K562 (cell line): ENCODE results near the gene RMC1. TPM values are rescaled to one million over a fixed set of nuclear protein-coding genes. Genes with fewer than 3 reads are reported as not detected.

Experiments
- ARID2 ChIP-seq: fragments of 450-650 bp; IDR thresholded peaks from 2 replicates; pipeline ENCODE4 v1.6.1; 2017; ENCODE audit warnings: antibody characterized with exemption, mild to moderate bottlenecking
- ATF1 ChIP-seq, 2 experiments: fragments of 450-650 bp in 1 of 2; IDR thresholded peaks; 2 replicates each; pipeline ENCODE4 v1.6.1; 2016; ENCODE audit warnings: missing compliant biosample characterization in 1 of 2, missing genetic modification characterization in 1 of 2
- CBFA2T2 ChIP-seq: fragments of 450-650 bp; conservative IDR thresholded peaks from 2 replicates; pipeline ENCODE4 v1.6.1; 2017; ENCODE audit warnings: mild to moderate bottlenecking
- CHD2 ChIP-seq: IDR thresholded peaks from 2 replicates; pipeline ENCODE4 v1.6.1; 2011; ENCODE audit warnings: low read depth, low read length
- CREB5 ChIP-seq: fragments of 250-450 bp; sonication (Bioruptor Pico); IDR thresholded peaks from 2 replicates; pipeline ENCODE4 v1.5.0; 2020; ENCODE audit warnings: mild to moderate bottlenecking
- DPF2 ChIP-seq: fragments of 450-650 bp; IDR thresholded peaks from 2 replicates; pipeline ENCODE4 v1.6.1; 2016
- ETS2 ChIP-seq: IDR thresholded peaks from 2 replicates; pipeline ENCODE4 v1.6.1; 2016; ENCODE audit warnings: borderline replicate concordance, missing genetic modification characterization, mild to moderate bottlenecking, moderate library complexity, missing compliant biosample characterization; ENCODE audit not compliant: poor library complexity, severe bottlenecking
- EZH2 ChIP-seq: IDR thresholded peaks from 2 replicates; pipeline ENCODE4 v1.6.1; 2012; ENCODE audit warnings: low read depth, mild to moderate bottlenecking, inconsistent platforms, low read length, borderline replicate concordance
- FOXJ2 ChIP-seq: fragments of 200-800 bp; sonication (Bioruptor generic); IDR thresholded peaks from 2 replicates; pipeline ENCODE4 v1.6.1; 2016; ENCODE audit warnings: missing genetic modification characterization, missing compliant biosample characterization
- MAFK ChIP-seq: IDR thresholded peaks from 2 replicates; pipeline ENCODE4 v1.6.1; 2011; ENCODE audit warnings: low read length, improper control_type of control experiment
- MCM3 ChIP-seq: fragments of 450-650 bp; IDR thresholded peaks from 2 replicates; pipeline ENCODE4 v1.6.1; 2016
- POLR2B ChIP-seq: fragments of 450-650 bp; IDR thresholded peaks from 2 replicates; pipeline ENCODE4 v1.6.1; 2018; ENCODE audit warnings: low read depth; ENCODE audit not compliant: partially characterized antibody
- POLR3G ChIP-seq: IDR thresholded peaks from 2 replicates; pipeline ENCODE4 v1.6.1; 2011; ENCODE audit not compliant: insufficient read length, insufficient replicate concordance; ENCODE audit errors: extremely low read depth
- SETDB1 ChIP-seq: IDR thresholded peaks from one replicate; pipeline ENCODE4 v1.6.1; 2012; ENCODE audit warnings: low read length, control low read depth, inconsistent platforms
- TBP ChIP-seq: optimal IDR thresholded peaks from 2 replicates; pipeline ENCODE3; 2011; ENCODE audit warnings: low read depth, low read length, improper control_type of control experiment
- TEAD1 ChIP-seq, 2 experiments: fragments of 450-650 bp in 1 of 2; sonication (generic) in 1 of 2; formaldehyde crosslinking; IDR thresholded peaks; 2 replicates each; pipeline versions ENCODE4 v1.4.0 to v1.8.0; 2020 to 2022; ENCODE audit warnings: mild to moderate bottlenecking in 2 of 2, missing genetic modification reagents in 1 of 2
- TRIM28 ChIP-seq: fragments of 450-650 bp; IDR thresholded peaks from 2 replicates; pipeline ENCODE4 v1.6.1; 2017
- U2AF1 ChIP-seq: fragments of 200-400 bp; formaldehyde crosslinking; optimal IDR thresholded peaks from 2 replicates; pipeline ENCODE3; 2017; ENCODE audit warnings: mild to moderate bottlenecking, low read depth, low read length, moderate library complexity
- U2AF2 ChIP-seq: fragments of 200-400 bp; formaldehyde crosslinking; optimal IDR thresholded peaks from 2 replicates; pipeline ENCODE3; 2017; ENCODE audit warnings: low read depth, mild to moderate bottlenecking, low read length
- ZNF184 ChIP-seq: sonication (generic); formaldehyde crosslinking; IDR thresholded peaks from 2 replicates; pipeline ENCODE4 v1.5.0; 2020; ENCODE audit warnings: missing genetic modification reagents
- ZNF384 ChIP-seq: IDR thresholded peaks from 2 replicates; pipeline ENCODE4 v1.6.1; 2012; ENCODE audit warnings: low read depth, low read length, improper control_type of control experiment
- polyA plus RNA-seq, 8 experiments: library from polyadenylated mRNA; depleted of rRNA in 4 of 8; stranded (reverse) in 5 of 8; unstranded in 3 of 8; fragments of >200 nt; fragmentation: Nextera tagmentation in 2 of 8; fragmentation: Illumina TruSeq in 1 of 8; extraction: Ambion mirVana in 2 of 8; extraction: Trizol in 1 of 8; gene quantifications; 2 replicates each; pipeline versions ENCODE4 v1.2.1 to v1.2.3, GENCODE V29; 2011 to 2014; ENCODE audit warnings: inconsistent platforms in 1 of 8, missing spikeins in 1 of 8
- total RNA-seq, 7 experiments: library from RNA; depleted of rRNA in 6 of 7; stranded (reverse); fragments of >200 nt in 6 of 7; fragmentation: Illumina TruSeq in 2 of 7; extraction: Trizol in 2 of 7; gene quantifications; 2 replicates each; pipeline versions ENCODE4 v1.2.1 to v1.2.3, GENCODE V29; 2011 to 2021; ENCODE audit warnings: low replicate concordance in 1 of 7
- TF ChIP-seq, protein P1 (sequence below), 2 experiments: fragments of 200-800 bp in 1 of 2; sonication (Bioruptor generic) in 1 of 2; sonication (generic) in 1 of 2; formaldehyde crosslinking in 1 of 2; IDR thresholded peaks in 1 of 2; conservative IDR thresholded peaks in 1 of 2; 2 replicates each; pipeline versions ENCODE4 v1.5.0 to v1.6.1; 2016 to 2020; ENCODE audit warnings: missing compliant biosample characterization in 1 of 2, missing genetic modification characterization in 1 of 2, missing genetic modification reagents in 1 of 2
- TF ChIP-seq, protein P2 (sequence below), 2 experiments: fragments of 450-650 bp; IDR thresholded peaks; 2 replicates each; pipeline ENCODE4 v1.6.1; 2018; ENCODE audit warnings: mild to moderate bottlenecking in 2 of 2, low read depth in 1 of 2; ENCODE audit not compliant: partially characterized antibody in 2 of 2

The RMC1 gene
- total and polyA plus RNA-seq, 9 of the 15 experiments (the other 6 are each of a cell fraction or from before 2014, with no cell fraction given): 7.5 to 42.4 (median 35.5) TPM

GRCh38 chr18:23540867-23541266, 37.6 kb downstream of the RMC1 start (continued):
- TF ChIP-seq CREB5 (CRISPR knock-in tag) (no peak), FOXJ2 (no peak), TBP (no peak), ZNF184 (CRISPR knock-in tag) (no peak), MCM3 (no peak), DPF2 (peak; percentile 82), CHD2 (no peak), TRIM28 (no peak), U2AF2 (no peak), EZH2 (no peak), POLR3G (no peak), U2AF1 (no peak), ARID2 (no peak), ETS2 (tag) (no peak), MAFK (no peak; the same call in 1 of the 2 replicates), ZNF384 (peak; percentile 64; the same call in 1 of the 2 replicates), SETDB1 (no peak), POLR2B (no peak), ATF1 (CRISPR knock-in tag; IDR thresholded peaks at IDR 0.05) (no peak), ATF1 (tag; IDR thresholded peaks at IDR 0.05) (no peak), CBFA2T2 (peak; percentile 63), TEAD1 (CRISPR knock-in tag; IDR thresholded peaks at IDR 0.05) (peak in 1 of 2 experiments; percentile 95; a peak in 2 of 4 replicates)
- TF ChIP-seq, protein P1, sequence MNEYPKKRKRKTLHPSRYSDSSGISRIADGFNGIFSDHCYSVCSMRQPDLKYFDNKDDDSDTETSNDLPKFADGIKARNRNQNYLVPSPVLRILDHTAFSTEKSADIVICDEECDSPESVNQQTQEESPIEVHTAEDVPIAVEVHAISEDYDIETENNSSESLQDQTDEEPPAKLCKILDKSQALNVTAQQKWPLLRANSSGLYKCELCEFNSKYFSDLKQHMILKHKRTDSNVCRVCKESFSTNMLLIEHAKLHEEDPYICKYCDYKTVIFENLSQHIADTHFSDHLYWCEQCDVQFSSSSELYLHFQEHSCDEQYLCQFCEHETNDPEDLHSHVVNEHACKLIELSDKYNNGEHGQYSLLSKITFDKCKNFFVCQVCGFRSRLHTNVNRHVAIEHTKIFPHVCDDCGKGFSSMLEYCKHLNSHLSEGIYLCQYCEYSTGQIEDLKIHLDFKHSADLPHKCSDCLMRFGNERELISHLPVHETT (CRISPR knock-in tag; conservative IDR thresholded peaks at IDR 0.05 in 1 of 2, IDR thresholded peaks at IDR 0.05 in 1 of 2): peak in 1 of 2 experiments; percentile 64; a peak in 1 of 4 replicates
- TF ChIP-seq, protein P2, sequence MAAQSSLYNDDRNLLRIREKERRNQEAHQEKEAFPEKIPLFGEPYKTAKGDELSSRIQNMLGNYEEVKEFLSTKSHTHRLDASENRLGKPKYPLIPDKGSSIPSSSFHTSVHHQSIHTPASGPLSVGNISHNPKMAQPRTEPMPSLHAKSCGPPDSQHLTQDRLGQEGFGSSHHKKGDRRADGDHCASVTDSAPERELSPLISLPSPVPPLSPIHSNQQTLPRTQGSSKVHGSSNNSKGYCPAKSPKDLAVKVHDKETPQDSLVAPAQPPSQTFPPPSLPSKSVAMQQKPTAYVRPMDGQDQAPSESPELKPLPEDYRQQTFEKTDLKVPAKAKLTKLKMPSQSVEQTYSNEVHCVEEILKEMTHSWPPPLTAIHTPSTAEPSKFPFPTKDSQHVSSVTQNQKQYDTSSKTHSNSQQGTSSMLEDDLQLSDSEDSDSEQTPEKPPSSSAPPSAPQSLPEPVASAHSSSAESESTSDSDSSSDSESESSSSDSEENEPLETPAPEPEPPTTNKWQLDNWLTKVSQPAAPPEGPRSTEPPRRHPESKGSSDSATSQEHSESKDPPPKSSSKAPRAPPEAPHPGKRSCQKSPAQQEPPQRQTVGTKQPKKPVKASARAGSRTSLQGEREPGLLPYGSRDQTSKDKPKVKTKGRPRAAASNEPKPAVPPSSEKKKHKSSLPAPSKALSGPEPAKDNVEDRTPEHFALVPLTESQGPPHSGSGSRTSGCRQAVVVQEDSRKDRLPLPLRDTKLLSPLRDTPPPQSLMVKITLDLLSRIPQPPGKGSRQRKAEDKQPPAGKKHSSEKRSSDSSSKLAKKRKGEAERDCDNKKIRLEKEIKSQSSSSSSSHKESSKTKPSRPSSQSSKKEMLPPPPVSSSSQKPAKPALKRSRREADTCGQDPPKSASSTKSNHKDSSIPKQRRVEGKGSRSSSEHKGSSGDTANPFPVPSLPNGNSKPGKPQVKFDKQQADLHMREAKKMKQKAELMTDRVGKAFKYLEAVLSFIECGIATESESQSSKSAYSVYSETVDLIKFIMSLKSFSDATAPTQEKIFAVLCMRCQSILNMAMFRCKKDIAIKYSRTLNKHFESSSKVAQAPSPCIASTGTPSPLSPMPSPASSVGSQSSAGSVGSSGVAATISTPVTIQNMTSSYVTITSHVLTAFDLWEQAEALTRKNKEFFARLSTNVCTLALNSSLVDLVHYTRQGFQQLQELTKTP (IDR thresholded peaks at IDR 0.05; ENCODE audit: low read depth in 1 of 2, partially characterized antibody in 2 of 2): peak in 1 of 2 experiments; percentile 32
